ENCODE data around the gene IDH2. TPM values are rescaled to one million over a fixed set of nuclear protein-coding genes. Genes with fewer than 3 reads are reported as not detected.

The IDH2 gene
- total RNA-seq, 1 experiment from 2014 or later: 70.3 TPM

DNA sequence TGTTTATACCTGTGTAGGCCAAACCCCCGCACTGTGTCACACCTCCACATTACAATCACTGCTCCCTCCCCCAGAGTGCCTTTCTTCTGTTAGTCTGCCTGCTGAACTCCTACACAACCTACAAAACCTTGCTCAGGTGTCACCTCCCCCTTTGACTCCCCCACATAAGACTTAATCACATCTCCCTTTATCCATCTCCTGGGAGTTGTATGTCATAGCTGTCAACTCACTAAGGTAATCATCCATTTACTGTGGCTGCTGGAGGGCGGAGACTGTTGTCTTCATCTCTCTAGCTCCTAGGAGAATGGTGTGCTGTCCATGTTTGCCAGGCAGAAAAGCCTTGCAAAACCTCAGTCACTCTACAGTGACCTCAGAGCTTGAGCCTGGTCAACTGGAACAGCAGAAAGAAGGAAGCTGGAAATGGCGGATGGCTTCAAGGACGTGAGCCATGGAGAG is 57.3 kb downstream of the IDH2 start:
- DNase-seq (ENCODE audit: low read depth): no peak

DNA sequence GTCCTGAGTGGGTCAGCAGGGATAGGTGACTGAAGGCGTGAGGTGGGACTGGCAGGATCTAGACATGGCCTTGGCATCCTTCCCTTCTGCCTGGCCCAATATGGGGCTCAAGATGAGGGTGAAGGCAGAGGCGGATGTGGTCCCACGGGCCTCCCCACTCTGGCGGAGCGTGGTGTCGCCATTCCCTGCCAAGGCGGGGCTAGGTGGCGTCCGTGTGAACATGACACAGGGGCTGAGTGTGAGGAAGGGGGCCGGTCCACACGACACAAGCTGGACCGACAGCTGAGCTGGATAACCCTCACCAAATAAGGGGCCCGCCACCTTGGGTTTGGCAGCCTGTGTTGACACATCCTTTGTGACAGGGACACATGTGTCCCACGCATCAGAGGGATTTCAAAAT is 58.1 kb downstream of the IDH2 start:
- no peak for DNase-seq (ENCODE audit: low read depth)

DNA sequence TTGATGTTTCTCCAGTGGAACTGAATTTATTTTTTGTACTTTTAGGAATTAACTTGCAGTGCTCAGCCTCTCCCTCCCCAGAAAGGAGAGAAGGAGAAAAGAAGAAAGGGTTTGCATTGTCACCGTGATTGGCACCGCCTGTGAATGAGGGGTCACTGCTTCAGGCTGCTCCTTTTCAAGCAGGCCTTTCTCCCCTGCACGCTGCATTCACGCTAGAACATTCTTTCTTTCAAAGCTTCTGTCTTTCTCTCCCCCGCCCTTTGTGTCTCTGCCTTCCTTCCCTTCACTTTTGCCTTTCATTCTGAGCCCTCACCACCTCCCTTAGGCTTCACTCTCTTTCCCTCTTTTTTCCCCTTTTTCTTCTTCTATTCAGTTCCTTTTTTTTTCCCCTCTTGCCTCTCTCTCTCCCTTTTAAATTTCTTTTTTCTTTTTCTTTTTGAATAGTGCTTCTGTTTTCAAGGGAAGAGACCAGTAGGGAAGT is 58.7 kb downstream of the IDH2 start:
- no peak for DNase-seq (ENCODE audit: low read depth)

DNA sequence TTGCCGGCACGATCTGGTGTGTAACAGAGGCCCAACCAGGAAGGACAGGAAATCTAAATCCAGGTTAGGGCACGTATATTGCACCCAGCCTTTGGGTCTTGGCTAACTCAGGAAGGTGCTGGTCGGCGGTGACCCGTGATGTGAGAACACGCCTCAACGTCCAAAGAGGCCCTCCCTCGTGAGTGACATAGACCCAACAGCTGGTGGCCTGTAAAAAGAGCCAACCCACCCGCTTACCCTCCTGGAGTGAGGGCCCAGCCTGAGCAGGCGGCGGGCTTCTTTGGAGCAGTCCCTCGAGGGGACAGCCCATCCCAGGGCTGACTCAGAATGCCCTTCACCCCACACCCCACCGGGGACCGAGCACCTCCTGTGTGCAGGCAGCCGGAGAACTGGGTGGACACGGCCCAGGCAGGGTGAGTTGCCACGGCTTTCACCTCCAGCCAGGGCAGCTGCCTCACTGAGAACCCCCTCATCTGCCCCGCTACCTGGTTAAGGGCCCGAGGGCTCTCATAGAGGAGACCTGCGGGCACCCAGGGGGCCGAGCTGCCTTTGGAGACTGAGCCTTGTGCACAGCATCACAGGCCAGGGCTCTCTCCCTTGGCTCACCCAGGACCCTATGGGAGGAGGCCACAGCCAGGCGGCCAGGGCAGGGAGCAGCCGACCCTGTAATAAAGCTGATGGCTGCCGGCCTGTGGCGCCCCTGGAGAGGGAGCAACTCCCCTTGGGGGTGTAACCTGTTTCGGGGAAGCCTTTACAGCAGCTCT is 59.3 kb downstream of the IDH2 start:
- DNase-seq (ENCODE audit: low read depth): no peak

DNA sequence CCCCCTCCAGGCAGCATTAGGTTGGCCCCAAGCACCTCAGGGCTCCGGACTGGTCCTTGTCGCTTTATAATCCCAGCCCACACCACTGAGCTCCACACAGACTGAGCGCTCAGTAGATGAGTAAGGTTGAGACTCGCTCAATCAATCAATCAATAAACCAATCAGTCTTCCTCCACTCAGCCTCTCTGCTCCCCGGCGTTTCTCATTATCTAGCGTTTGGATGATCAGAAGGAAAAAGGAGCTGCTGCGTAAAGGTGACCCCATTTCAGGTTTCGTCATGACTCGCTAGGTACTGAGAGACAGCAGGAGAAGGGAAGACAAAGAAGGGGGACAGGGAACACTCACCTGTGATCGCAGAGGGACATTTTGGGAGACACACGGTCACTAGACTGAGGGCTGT is 59.9 kb downstream of the IDH2 start:
- DNase-seq (ENCODE audit: low read depth): no peak

DNA sequence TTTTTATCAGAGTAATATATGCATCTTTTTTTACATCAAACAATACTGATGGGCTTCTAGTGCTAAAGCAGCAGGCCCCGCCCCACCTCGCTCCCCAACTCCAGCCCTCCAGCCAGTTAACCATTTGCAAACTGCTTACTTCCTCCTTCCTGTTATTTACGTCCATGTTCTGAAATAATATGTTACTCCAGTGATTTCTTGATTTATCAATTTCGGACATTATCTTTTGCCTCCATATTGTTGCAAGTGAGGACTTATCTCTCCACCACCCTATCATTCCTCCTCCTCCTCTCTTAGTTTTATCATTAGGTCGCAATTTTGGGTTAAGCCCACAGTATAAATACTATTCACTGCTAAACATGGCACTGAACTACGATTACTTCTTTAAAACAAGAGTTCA is 61.6 kb downstream of the IDH2 start:
- no peak for DNase-seq (ENCODE audit: low read depth)

DNA sequence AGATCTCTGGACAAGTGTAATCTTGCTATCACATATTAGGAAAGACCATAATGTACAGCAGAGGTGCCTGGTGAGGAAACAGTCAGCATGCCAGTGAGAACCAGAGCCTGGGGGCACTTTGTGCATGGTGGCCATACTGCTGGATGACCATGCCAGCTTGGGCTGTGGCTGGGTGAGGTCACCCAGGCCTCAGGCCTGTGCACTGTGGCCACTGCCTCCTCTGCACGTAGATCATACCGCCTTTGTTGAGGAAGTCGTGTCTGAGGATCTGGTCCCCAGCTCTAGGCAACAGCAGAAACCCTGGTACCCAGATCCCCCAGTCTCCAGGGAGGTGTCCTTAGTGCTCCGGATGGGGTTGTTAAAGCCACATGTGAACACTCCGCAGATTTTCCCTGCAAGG is 62.3 kb downstream of the IDH2 start:
- DNase-seq (ENCODE audit: low read depth): no peak

DNA sequence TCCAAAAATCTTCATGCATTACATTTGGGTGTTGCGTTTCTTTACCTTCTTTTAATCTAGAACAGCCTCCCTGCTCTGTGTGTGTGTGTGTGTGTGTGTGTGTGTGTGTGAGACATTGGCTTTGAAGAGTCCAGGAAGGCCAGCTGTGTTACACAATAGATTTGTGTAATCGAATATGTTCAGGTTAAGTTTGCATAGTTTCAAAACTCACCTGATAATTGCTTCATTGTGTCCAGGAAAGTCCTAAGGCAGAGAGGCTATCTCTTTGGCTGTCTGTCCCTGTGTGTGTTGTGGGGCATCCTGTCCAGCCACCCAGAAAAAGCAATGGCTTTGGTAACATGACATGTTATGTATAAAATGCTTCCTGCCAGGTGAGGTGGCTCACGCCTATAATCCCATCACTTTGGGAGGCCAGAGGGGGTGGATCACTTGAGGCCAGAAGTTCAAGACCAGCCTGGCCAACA is 63.6 kb downstream of the IDH2 start:
- DNase-seq (ENCODE audit: low read depth): no peak

DNA sequence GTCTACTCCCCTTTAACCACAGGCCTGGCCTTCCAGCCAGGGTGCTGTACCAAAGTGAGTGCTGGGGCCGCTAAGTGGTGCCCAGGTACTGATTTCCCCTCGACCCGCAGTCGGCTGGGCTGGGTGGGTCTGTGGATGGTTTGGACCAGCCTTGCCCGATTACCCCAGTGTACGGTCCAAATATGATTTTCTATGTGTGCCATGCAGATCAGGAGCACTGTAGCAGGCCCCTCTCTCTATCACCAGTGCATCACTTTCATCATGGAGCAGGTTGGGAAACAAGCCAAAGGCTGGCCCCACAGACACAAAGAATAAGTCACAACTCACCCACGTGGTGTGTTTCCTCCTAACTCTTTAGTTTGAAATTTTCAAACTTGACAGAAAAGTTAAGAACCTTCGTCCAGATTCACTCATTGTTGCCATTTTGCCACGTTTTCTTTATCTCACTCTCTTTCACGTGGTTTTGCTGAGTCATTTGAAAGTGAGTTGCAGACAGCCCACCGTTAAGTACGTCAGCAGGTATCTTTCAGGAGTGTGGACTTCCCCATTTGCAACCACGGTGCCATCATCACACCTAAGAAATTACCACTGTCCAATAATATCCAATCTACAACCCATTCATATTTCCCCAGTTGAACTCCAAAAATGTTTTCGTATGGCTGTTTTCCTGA is 64.2 kb downstream of the IDH2 start:
- DNase-seq (ENCODE audit: low read depth): no peak

DNA sequence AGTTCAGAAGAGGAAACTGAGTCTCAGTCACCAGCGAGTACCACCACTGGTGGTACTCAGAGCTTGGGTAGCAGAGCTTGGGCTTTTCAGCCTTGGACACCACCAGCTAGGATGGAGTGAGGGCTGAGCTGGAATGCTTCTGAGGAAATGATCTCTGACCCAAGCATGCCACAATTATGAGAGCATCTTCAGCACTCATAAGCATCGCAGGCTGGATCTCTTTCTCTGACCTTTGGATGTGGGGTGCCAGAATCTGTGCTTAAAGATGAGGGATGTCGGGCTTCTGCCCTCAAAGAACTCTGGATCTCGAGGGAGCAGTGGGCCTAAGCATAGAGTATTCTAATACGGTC is 64.8 kb downstream of the IDH2 start:
- DNase-seq (ENCODE audit: low read depth): peak; percentile 10

DNA sequence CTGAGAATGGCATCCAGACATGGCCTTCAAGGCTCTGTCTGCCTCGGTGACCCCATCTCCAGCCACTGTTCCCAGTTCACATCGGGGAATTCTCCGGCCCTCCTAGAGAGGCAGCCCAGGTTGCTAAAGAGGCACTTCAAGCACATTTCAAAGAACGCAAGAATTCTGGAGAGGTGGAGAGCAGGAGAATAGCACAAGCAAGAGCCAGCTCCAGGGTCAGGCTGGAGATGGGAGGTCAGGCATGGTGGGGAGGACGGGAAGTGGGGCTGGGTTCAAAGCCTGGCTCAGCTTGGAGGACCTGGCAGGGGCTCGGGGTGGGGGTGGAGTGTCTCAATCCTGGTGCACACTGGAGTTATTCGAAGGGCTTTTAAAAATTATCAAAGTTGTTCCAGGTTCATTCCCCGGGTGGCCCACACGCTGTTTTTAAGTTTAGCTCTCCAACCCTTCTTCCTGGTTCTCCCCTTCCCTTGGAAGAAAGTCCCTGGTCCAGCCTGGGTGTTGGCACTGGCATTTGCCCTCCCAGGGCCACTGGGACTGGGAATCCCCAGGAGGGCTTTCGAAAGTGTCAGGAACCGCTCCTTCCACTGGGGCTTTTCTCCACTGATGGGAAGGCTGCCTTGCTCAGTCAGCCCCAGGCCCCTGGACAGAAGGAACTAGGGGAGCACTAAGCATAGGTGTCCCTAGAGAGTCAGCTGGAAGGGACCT is 65.3 kb downstream of the IDH2 start:
- no peak for DNase-seq (ENCODE audit: low read depth)

DNA sequence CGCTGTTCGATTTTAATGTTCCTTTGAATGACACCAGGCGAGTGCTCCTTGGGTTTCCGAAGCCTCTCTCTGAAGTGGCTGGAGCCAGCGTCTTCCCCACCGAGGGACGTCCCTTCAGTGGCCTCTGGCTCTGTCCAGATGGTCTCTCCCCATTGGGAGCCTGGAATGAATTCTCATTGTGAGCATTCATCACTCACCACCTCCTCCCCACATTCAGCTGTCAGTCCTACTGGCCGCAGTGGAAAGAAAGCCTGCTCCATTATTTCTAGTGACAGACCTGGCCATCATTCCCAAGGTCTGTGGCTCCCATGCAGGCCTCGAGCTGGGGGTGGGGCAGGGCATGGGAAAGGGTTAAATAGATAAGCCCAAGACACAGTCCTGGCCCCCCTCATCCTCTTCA is 65.9 kb downstream of the IDH2 start:
- no peak for DNase-seq (ENCODE audit: low read depth)

DNA sequence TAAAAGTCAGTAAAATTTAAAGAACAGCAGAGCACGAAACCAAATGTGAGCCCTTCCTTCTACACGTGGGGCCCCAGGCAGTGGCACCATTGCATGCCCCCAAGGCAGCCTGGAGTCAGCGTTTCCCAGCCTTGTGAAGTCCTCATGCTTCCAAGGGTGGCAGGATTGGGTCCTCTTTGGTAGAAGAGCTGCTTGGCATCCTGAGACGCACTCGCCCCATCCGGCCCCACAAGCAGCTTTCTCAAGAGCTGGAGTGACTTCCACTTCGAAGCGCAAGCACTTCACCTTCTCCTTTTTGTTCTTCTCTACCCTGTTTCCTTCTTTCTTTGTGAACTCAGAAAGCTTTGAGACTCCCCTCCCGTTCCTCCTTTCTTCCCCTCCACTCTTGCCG is 66.4 kb downstream of the IDH2 start:
- DNase-seq (ENCODE audit: low read depth): no peak

DNA sequence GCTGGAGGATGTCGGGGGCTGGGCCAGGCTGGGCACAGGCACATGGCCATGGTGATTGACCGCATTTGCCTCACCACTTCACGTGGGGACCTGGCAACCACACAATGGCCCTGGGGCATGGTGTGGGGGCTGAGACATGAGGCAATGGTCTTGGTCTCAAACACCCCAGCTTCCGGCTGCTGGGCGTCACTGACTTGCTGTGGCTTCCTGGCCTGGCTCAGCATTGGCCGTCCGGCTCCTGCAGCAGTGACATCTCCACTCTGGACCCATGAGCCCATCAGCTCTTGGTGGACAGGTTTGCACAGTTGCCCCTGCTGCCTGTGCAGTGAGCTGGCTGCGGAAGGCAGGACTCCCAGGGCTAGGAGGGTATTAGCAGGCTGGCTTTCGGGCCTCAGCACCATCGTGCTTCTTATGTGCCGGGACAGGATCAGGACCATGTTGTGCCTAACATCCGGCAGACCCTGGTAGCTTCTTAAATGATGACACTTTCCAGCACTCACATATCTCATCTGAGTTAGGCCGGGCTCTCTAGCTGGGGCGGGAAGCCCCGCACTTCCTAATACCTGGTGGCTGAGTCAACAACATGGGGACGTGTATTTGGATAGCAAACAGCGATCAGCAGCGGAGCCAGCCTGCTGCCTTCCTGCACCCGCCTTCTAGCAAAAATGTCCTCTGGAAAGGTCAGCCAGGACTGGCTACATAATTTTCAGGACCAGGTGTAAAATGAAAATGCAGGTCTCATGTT is 67.0 kb downstream of the IDH2 start:
- DNase-seq (ENCODE audit: low read depth): no peak

DNA sequence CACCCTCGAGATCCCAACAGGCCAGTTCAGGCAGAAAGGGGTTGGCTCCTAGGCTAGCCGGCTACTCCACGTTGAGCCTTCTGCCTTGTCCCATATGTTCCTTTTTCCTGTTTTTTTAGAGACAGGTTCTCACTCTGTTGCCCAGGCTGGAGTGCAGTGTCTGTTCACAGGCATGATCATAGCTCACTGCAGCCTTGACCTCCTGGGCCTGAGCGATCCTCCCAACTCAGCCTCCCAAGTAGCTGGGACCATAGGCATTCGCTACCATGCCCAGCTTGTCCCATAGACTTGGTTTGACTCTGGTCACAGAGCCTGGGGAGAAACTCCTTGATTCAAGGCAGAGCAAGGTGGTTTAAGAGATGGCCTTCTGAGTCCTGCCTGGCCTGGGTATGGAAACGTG is 68.8 kb downstream of the IDH2 start:
- no peak for DNase-seq (ENCODE audit: low read depth)

Other genes starting within 250 kb of the IDH2 start
- gene AP3S2, start 208.5 kb downstream of the IDH2 start, total RNA-seq (2014; rRNA removed): 56.6 and 65.7 TPM in 2 replicates
- 10.9 and 14.3 TPM in 2 replicates for gene ARPIN, start 189.5 kb downstream of the IDH2 start, total RNA-seq (2014; rRNA removed)
- gene ZNF710, start 101.1 kb downstream of the IDH2 start, total RNA-seq (2014; rRNA removed): 8.8 and 13.1 TPM in 2 replicates
- 6.3 and 7.0 TPM in 2 replicates for gene SEMA4B, start 98.9 kb upstream of the IDH2 start, total RNA-seq (2014; rRNA removed)
- gene CIB1, start 131.5 kb upstream of the IDH2 start, total RNA-seq (2014; rRNA removed): 13.7 and 25.8 TPM in 2 replicates
- 4.5 and 4.7 TPM in 2 replicates for gene GDPGP1, start 131.7 kb upstream of the IDH2 start, total RNA-seq (2014; rRNA removed)
- gene TTLL13, start 147.1 kb upstream of the IDH2 start, total RNA-seq (2014; rRNA removed): not detected in 2 replicates
- 74.1 and 87.5 TPM in 2 replicates for gene NGRN, start 163.2 kb upstream of the IDH2 start, total RNA-seq (2014; rRNA removed)
- gene ZNF774, start 249.8 kb upstream of the IDH2 start, total RNA-seq (2014; rRNA removed): 0.75 and 0.77 TPM in 2 replicates